ENCODE results near the gene BCL2L1. TPM values are rescaled to one million over a fixed set of nuclear protein-coding genes. Genes with fewer than 3 reads are reported as not detected.
"Not testable (repeated sequence)": the region's sequence is repeated elsewhere in the genome, so short reads cannot be mapped to it uniquely, and the experiment has no call there.

BCL2L1 gene
- total RNA-seq, 1 experiment from 2014 or later: 277 TPM

DNA sequence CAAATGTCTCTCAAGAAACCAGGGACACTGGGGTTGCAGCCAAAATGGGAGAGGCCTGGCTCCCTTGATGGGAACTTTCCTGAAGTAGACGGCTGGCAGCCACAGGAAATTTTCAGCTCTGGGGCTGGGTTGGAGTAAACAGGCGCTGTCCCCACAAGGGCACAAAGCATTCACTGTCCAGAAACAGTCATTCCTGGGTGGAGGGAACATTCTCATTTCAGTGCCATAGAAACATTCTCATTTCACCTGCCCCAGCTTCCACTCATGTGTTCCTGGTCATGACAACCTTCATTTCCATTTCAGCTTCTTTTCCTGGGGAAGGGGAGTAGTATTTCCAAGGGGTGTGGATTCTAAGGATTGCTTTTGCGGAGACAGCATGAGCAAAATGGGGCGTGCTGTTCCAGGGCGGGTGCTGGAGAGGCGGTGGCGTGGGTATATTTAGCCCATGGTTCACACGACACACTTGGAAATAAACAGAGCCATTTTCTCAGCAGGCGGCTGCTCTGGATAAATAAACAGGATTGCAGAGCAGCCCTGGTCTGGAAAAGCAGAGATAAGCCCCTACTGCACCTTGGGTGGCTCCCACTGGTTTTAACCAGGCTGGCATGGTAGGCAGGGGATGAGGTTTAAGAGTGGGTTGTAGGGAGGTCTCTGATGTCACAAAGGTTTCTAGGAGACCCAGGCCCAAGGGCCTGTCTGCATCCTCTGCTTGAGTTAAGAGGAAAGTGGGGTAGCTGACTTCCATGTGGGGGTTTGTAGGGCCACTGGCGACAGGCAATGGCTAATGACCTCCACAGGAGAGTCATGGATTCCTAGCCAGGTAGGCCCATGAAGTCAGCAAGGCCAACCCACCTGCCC, 52.1 kb downstream of the BCL2L1 start:
- Histone ChIP-seq H3K4me3 (ENCODE audit: low read length) (no peak overlapping the region), H3F3A (ENCODE audit: low read length, unreplicated experiment) (no peaks in the 10 kb centered on the region), H3K9me2 (replicated peaks; ENCODE audit: low read length) (no peaks in the 10 kb centered on the region), H2AFZ (ENCODE audit: low read length) (no peak overlapping the region), H3K79me2 (ENCODE audit: low read length) (peaks cover 91% of the 10 kb centered on the region), H3K27me3 (ENCODE audit: low read length) (no peaks in the 10 kb centered on the region), H3K27ac (ENCODE audit: low read length) (no peak overlapping the region), H3K4me1 (ENCODE audit: insufficient read depth, low read length) (peaks cover 19% of the 10 kb centered on the region), H3K9ac (ENCODE audit: low read length) (no peak overlapping the region), H3K9me3 (ENCODE audit: low read length) (no peaks in the 10 kb centered on the region), H3K4me2 (ENCODE audit: low read length) (no peak overlapping the region), H4K20me1 (ENCODE audit: low read length) (peaks cover 14% of the 10 kb centered on the region; the same call in 1 of the 2 replicates), H3K36me3 (ENCODE audit: low read depth, low read length) (peaks cover 63% of the 10 kb centered on the region)
- no peak for ATAC-seq
- POLR2A ChIA-PET (ENCODE audit: unreplicated experiment): no interaction called here
- no TSS peak for BruUV-seq (replicated peaks)
- no peak for DNase-seq
- TF ChIP-seq, protein P1, sequence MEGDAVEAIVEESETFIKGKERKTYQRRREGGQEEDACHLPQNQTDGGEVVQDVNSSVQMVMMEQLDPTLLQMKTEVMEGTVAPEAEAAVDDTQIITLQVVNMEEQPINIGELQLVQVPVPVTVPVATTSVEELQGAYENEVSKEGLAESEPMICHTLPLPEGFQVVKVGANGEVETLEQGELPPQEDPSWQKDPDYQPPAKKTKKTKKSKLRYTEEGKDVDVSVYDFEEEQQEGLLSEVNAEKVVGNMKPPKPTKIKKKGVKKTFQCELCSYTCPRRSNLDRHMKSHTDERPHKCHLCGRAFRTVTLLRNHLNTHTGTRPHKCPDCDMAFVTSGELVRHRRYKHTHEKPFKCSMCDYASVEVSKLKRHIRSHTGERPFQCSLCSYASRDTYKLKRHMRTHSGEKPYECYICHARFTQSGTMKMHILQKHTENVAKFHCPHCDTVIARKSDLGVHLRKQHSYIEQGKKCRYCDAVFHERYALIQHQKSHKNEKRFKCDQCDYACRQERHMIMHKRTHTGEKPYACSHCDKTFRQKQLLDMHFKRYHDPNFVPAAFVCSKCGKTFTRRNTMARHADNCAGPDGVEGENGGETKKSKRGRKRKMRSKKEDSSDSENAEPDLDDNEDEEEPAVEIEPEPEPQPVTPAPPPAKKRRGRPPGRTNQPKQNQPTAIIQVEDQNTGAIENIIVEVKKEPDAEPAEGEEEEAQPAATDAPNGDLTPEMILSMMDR (conservative IDR thresholded peaks at IDR 0.05; ENCODE audit: low read depth, low read length): no peak
- TF ChIP-seq EZH2 (IDR thresholded peaks at IDR 0.05; ENCODE audit: low read length, unreplicated experiment) (no peak), EZH2phosphoT487 (IDR thresholded peaks at IDR 0.05; ENCODE audit: borderline replicate concordance, low read length) (no peak)
- intact Hi-C loops (cut with micrococcal nuclease): no loop called here
- CTCF ChIA-PET: no interaction called here

DNA sequence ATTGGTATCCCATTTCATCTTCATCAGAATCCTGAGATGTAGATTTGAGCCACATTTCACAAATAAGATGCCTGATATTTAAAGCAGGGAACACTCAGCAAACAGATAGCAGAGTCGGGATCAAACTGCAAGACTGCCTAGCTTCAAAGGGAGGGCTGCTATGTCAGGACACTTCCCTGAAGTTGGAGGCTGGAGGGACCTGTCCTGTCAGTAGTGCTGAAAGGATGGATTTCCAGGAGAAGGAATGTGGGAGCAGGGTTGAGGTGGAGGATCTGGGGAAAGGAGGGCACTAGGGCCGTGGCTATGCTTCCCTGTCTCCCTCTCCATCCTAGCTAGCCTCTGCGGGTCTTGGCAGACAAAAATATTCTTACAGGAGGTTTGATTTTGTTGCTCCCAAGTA, 52.8 kb downstream of the BCL2L1 start:
- H3K27ac ChIP-seq (ENCODE audit: low read length): no peak overlapping the region
- H3K4me1 ChIP-seq (ENCODE audit: insufficient read depth, low read length): peaks cover 19% of the 10 kb centered on the region
- no peaks in the 10 kb centered on the region for H3K9me2 ChIP-seq (replicated peaks; ENCODE audit: low read length)
- no peaks in the 10 kb centered on the region for H3F3A ChIP-seq (ENCODE audit: low read length, unreplicated experiment)
- no peak overlapping the region for H3K4me2 ChIP-seq (ENCODE audit: low read length)
- TF ChIP-seq EZH2 (IDR thresholded peaks at IDR 0.05; ENCODE audit: low read length, unreplicated experiment) (no peak), EZH2phosphoT487 (IDR thresholded peaks at IDR 0.05; ENCODE audit: borderline replicate concordance, low read length) (no peak)
- TF ChIP-seq, protein P1 (conservative IDR thresholded peaks at IDR 0.05; ENCODE audit: low read depth, low read length): no peak
- peaks cover 70% of the 10 kb centered on the region for H3K36me3 ChIP-seq (ENCODE audit: low read depth, low read length)
- H3K4me3 ChIP-seq (ENCODE audit: low read length): no peak overlapping the region
- H2AFZ ChIP-seq (ENCODE audit: low read length): no peak overlapping the region
- H3K27me3 ChIP-seq (ENCODE audit: low read length): no peaks in the 10 kb centered on the region
- peaks cover 19% of the 10 kb centered on the region; the same call in 1 of the 2 replicates for H4K20me1 ChIP-seq (ENCODE audit: low read length)
- H3K9ac ChIP-seq (ENCODE audit: low read length): no peak overlapping the region
- peaks cover 90% of the 10 kb centered on the region for H3K79me2 ChIP-seq (ENCODE audit: low read length)
- DNase-seq (no peak), ATAC-seq (no peak)
- BruUV-seq (replicated peaks): no TSS peak
- no peaks in the 10 kb centered on the region for H3K9me3 ChIP-seq (ENCODE audit: low read length)
- POLR2A ChIA-PET (ENCODE audit: unreplicated experiment): no interaction called here
- intact Hi-C loops (cut with micrococcal nuclease): no loop called here
- CTCF ChIA-PET: no interaction called here

DNA sequence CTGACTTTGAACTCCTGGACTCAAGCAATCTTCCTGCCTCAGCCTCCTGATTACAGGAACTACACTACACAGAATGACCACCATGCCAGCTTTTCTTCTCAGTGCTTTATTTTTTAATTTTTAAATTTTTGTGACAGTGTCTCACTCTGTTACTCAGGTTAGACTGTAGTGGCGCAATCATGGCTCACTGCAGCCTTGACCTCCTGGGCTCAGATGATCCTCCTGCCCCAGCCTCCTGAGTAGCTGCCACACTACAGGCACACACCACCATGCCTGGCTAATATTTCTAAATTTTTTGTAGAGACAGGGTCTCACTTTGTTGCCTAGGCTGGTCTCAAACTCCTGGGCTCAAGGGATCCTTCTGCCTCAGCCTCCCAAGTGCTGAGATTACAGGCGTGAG, 53.7 kb downstream of the BCL2L1 start:
- POLR2A ChIA-PET (ENCODE audit: unreplicated experiment): not testable (repeated sequence)

More for the DNA sequence above, 53.7 kb downstream of the BCL2L1 start:
- H3K9ac ChIP-seq (ENCODE audit: low read length); H3K9me3 ChIP-seq (ENCODE audit: low read length); H3K9me2 ChIP-seq (replicated peaks; ENCODE audit: low read length); intact Hi-C loops (cut with micrococcal nuclease); BruUV-seq (replicated peaks); H3K27me3 ChIP-seq (ENCODE audit: low read length); H3K4me2 ChIP-seq (ENCODE audit: low read length); H3F3A ChIP-seq (ENCODE audit: low read length, unreplicated experiment); CTCF ChIA-PET; H3K27ac ChIP-seq (ENCODE audit: low read length); H2AFZ ChIP-seq (ENCODE audit: low read length); H3K4me3 ChIP-seq (ENCODE audit: low read length); DNase-seq; ATAC-seq: not testable (repeated sequence)
- Histone ChIP-seq H3K4me1 (ENCODE audit: insufficient read depth, low read length) (peaks cover 23% of the 10 kb centered on the region), H4K20me1 (ENCODE audit: low read length) (peaks cover 20% of the 10 kb centered on the region; the same call in 1 of the 2 replicates), H3K36me3 (ENCODE audit: low read depth, low read length) (peaks cover 68% of the 10 kb centered on the region), H3K79me2 (ENCODE audit: low read length) (peaks cover 81% of the 10 kb centered on the region)

All from PC-3 (cell line).